ENCODE results near the gene TSPAN9.

The TSPAN9 gene

GRCh38 chr12:3266638-3267037 is 189.5 kb downstream of the TSPAN9 start:
- Histone ChIP-seq H3K27ac (ENCODE audit: low read depth, low read length, severe bottlenecking) (no peak overlapping the region), H3K4me1 (ENCODE audit: control insufficient read depth, insufficient read depth, low read length, poor library complexity, severe bottlenecking) (peaks cover 5% of the 10 kb centered on the region), H3K36me3 (ENCODE audit: control insufficient read depth, insufficient read depth, low read length) (no peaks in the 10 kb centered on the region), H3K4me3 (ENCODE audit: extremely low read depth, insufficient read depth, low read length, poor library complexity, severe bottlenecking) (no peak overlapping the region), H3K9me3 (ENCODE audit: control insufficient read depth, low read length) (no peaks in the 10 kb centered on the region)
- WGBS, 2 experiments (ENCODE audit: insufficient coverage in 2 of 2) = 80 to 85% methylated on average over 7 to 8 of the region's 8 CpGs

- no peak overlapping the region for H3K4me3 ChIP-seq (ENCODE audit: extremely low read depth, insufficient read depth, low read length, poor library complexity, severe bottlenecking)
- H3K36me3 ChIP-seq (ENCODE audit: control insufficient read depth, insufficient read depth, low read length) = no peaks in the 10 kb centered on the region
- no peaks in the 10 kb centered on the region for H3K9me3 ChIP-seq (ENCODE audit: control insufficient read depth, low read length)
- 87 to 90% methylated on average over 5 to 11 of the region's 11 CpGs for WGBS, 2 experiments (ENCODE audit: insufficient coverage in 2 of 2)
- H3K27ac ChIP-seq (ENCODE audit: low read depth, low read length, severe bottlenecking) = no peak overlapping the region
- H3K4me1 ChIP-seq (ENCODE audit: control insufficient read depth, insufficient read depth, low read length, poor library complexity, severe bottlenecking) = peaks cover 5% of the 10 kb centered on the region
These were observed 190.5 kb downstream of the TSPAN9 start for GRCh38 chr12:3267690-3268089.

GRCh38 chr12:3269594-3269993 is 192.4 kb downstream of the TSPAN9 start:
- H3K4me3 ChIP-seq (ENCODE audit: extremely low read depth, insufficient read depth, low read length, poor library complexity, severe bottlenecking) = no peak overlapping the region
- no peaks in the 10 kb centered on the region for H3K9me3 ChIP-seq (ENCODE audit: control insufficient read depth, low read length)
- H3K27ac ChIP-seq (ENCODE audit: low read depth, low read length, severe bottlenecking) = no peak overlapping the region
- H3K4me1 ChIP-seq (ENCODE audit: control insufficient read depth, insufficient read depth, low read length, poor library complexity, severe bottlenecking) = peaks cover 5% of the 10 kb centered on the region
- H3K36me3 ChIP-seq (ENCODE audit: control insufficient read depth, insufficient read depth, low read length) = no peaks in the 10 kb centered on the region
- 76 to 77% methylated on average over 10 to 11 of the region's 11 CpGs for WGBS, 2 experiments (ENCODE audit: insufficient coverage in 2 of 2)

GRCh38 chr12:3271146-3271545 is 194.0 kb downstream of the TSPAN9 start:
- peaks cover 5% of the 10 kb centered on the region for H3K4me1 ChIP-seq (ENCODE audit: control insufficient read depth, insufficient read depth, low read length, poor library complexity, severe bottlenecking)
- no peak overlapping the region for H3K27ac ChIP-seq (ENCODE audit: low read depth, low read length, severe bottlenecking)
- WGBS, 2 experiments (ENCODE audit: insufficient coverage in 2 of 2) = 67 to 83% methylated on average over 1 of the region's 1 CpG
- H3K4me3 ChIP-seq (ENCODE audit: extremely low read depth, insufficient read depth, low read length, poor library complexity, severe bottlenecking) = no peak overlapping the region
- no peaks in the 10 kb centered on the region for H3K36me3 ChIP-seq (ENCODE audit: control insufficient read depth, insufficient read depth, low read length)
- no peaks in the 10 kb centered on the region for H3K9me3 ChIP-seq (ENCODE audit: control insufficient read depth, low read length)

GRCh38 chr12:3271639-3272038 is 194.5 kb downstream of the TSPAN9 start:
- H3K27ac ChIP-seq (ENCODE audit: low read depth, low read length, severe bottlenecking) = no peak overlapping the region
- no peaks in the 10 kb centered on the region for H3K36me3 ChIP-seq (ENCODE audit: control insufficient read depth, insufficient read depth, low read length)
- no peak overlapping the region for H3K4me3 ChIP-seq (ENCODE audit: extremely low read depth, insufficient read depth, low read length, poor library complexity, severe bottlenecking)
- no peaks in the 10 kb centered on the region for H3K9me3 ChIP-seq (ENCODE audit: control insufficient read depth, low read length)
- WGBS, 2 experiments (ENCODE audit: insufficient coverage in 2 of 2) = 63 to 71% methylated on average over 4 to 5 of the region's 6 CpGs
- H3K4me1 ChIP-seq (ENCODE audit: control insufficient read depth, insufficient read depth, low read length, poor library complexity, severe bottlenecking) = peaks cover 5% of the 10 kb centered on the region

GRCh38 chr12:3272958-3273357 is 195.8 kb downstream of the TSPAN9 start:
- Histone ChIP-seq H3K9me3 (ENCODE audit: control insufficient read depth, low read length) (no peaks in the 10 kb centered on the region), H3K4me1 (ENCODE audit: control insufficient read depth, insufficient read depth, low read length, poor library complexity, severe bottlenecking) (peaks cover 5% of the 10 kb centered on the region), H3K4me3 (ENCODE audit: extremely low read depth, insufficient read depth, low read length, poor library complexity, severe bottlenecking) (no peak overlapping the region), H3K36me3 (ENCODE audit: control insufficient read depth, insufficient read depth, low read length) (peaks cover 4% of the 10 kb centered on the region), H3K27ac (ENCODE audit: low read depth, low read length, severe bottlenecking) (no peak overlapping the region)
- WGBS, 2 experiments (ENCODE audit: insufficient coverage in 2 of 2) = 94 to 100% methylated on average over 3 to 5 of the region's 9 CpGs

GRCh38 chr12:3273409-3273853 is 196.3 kb downstream of the TSPAN9 start:
- Histone ChIP-seq H3K36me3 (ENCODE audit: control insufficient read depth, insufficient read depth, low read length) (peaks cover 7% of the 10 kb centered on the region), H3K27ac (ENCODE audit: low read depth, low read length, severe bottlenecking) (no peak overlapping the region), H3K4me3 (ENCODE audit: extremely low read depth, insufficient read depth, low read length, poor library complexity, severe bottlenecking) (no peak overlapping the region), H3K4me1 (ENCODE audit: control insufficient read depth, insufficient read depth, low read length, poor library complexity, severe bottlenecking) (peaks cover 5% of the 10 kb centered on the region), H3K9me3 (ENCODE audit: control insufficient read depth, low read length) (no peaks in the 10 kb centered on the region)
- WGBS, 2 experiments (ENCODE audit: insufficient coverage in 2 of 2) = 86 to 91% methylated on average over 5 to 6 of the region's 7 CpGs

GRCh38 chr12:3274664-3275063 is 197.5 kb downstream of the TSPAN9 start:
- Histone ChIP-seq H3K9me3 (ENCODE audit: control insufficient read depth, low read length) (no peaks in the 10 kb centered on the region), H3K36me3 (ENCODE audit: control insufficient read depth, insufficient read depth, low read length) (peaks cover 10% of the 10 kb centered on the region), H3K4me3 (ENCODE audit: extremely low read depth, insufficient read depth, low read length, poor library complexity, severe bottlenecking) (no peak overlapping the region), H3K27ac (ENCODE audit: low read depth, low read length, severe bottlenecking) (no peak overlapping the region), H3K4me1 (ENCODE audit: control insufficient read depth, insufficient read depth, low read length, poor library complexity, severe bottlenecking) (peaks cover 5% of the 10 kb centered on the region)
- WGBS, 2 experiments (ENCODE audit: insufficient coverage in 2 of 2) = 87 to 93% methylated on average over 13 of the region's 13 CpGs

- no peak overlapping the region for H3K27ac ChIP-seq (ENCODE audit: low read depth, low read length, severe bottlenecking)
- peaks cover 5% of the 10 kb centered on the region for H3K4me1 ChIP-seq (ENCODE audit: control insufficient read depth, insufficient read depth, low read length, poor library complexity, severe bottlenecking)
- H3K36me3 ChIP-seq (ENCODE audit: control insufficient read depth, insufficient read depth, low read length) = peaks cover 10% of the 10 kb centered on the region
- 40 to 41% methylated on average over 22 to 25 of the region's 29 CpGs for WGBS, 2 experiments (ENCODE audit: insufficient coverage in 2 of 2)
- no peak overlapping the region for H3K4me3 ChIP-seq (ENCODE audit: extremely low read depth, insufficient read depth, low read length, poor library complexity, severe bottlenecking)
- H3K9me3 ChIP-seq (ENCODE audit: control insufficient read depth, low read length) = no peaks in the 10 kb centered on the region
These were observed 198.2 kb downstream of the TSPAN9 start for GRCh38 chr12:3275171-3276041.

- 96% methylated on average over 14 of the region's 14 CpGs for WGBS, 2 experiments (ENCODE audit: insufficient coverage in 2 of 2)
- Histone ChIP-seq H3K4me1 (ENCODE audit: control insufficient read depth, insufficient read depth, low read length, poor library complexity, severe bottlenecking) (peaks cover 5% of the 10 kb centered on the region), H3K4me3 (ENCODE audit: extremely low read depth, insufficient read depth, low read length, poor library complexity, severe bottlenecking) (no peak overlapping the region), H3K9me3 (ENCODE audit: control insufficient read depth, low read length) (no peaks in the 10 kb centered on the region), H3K27ac (ENCODE audit: low read depth, low read length, severe bottlenecking) (no peak overlapping the region), H3K36me3 (ENCODE audit: control insufficient read depth, insufficient read depth, low read length) (peaks cover 10% of the 10 kb centered on the region)
These were observed 199.0 kb downstream of the TSPAN9 start for GRCh38 chr12:3276226-3276625.

- no peak overlapping the region for H3K4me3 ChIP-seq (ENCODE audit: extremely low read depth, insufficient read depth, low read length, poor library complexity, severe bottlenecking)
- H3K9me3 ChIP-seq (ENCODE audit: control insufficient read depth, low read length) = no peaks in the 10 kb centered on the region
- H3K4me1 ChIP-seq (ENCODE audit: control insufficient read depth, insufficient read depth, low read length, poor library complexity, severe bottlenecking) = peaks cover 5% of the 10 kb centered on the region
- WGBS, 2 experiments (ENCODE audit: insufficient coverage in 2 of 2) = 94 to 98% methylated on average over 17 to 18 of the region's 18 CpGs
- no peak overlapping the region for H3K27ac ChIP-seq (ENCODE audit: low read depth, low read length, severe bottlenecking)
- peaks cover 16% of the 10 kb centered on the region for H3K36me3 ChIP-seq (ENCODE audit: control insufficient read depth, insufficient read depth, low read length)
These were observed 200.2 kb downstream of the TSPAN9 start for GRCh38 chr12:3277306-3277943.

Measured in mesodermal cell (in vitro differentiated cells).